IMR-90 (cell line): ENCODE measurements around the gene ADH1A. TPM values are rescaled to one million over a fixed set of nuclear protein-coding genes. Genes with fewer than 3 reads are reported as not detected.
"Not testable (repeated sequence)": the region's sequence is repeated elsewhere in the genome, so short reads cannot be mapped to it uniquely, and the experiment has no call there.

Experiments
- ATAC-seq: fragments of 200-7000 bp; cut with Tn5 transposase; 2 replicates; pipeline ENCODE4 v1.9.1; 2020; ENCODE audit warnings: low read depth, mild to moderate bottlenecking, moderate library complexity
- BruUV-seq: library from RNA; stranded (reverse); fragments of 400-500 nt; replicated peaks from 2 replicates; lab custom pipeline; 2021; lab: Mats Ljungman, UMichigan
- CTCF ChIA-PET: fragments of 300-600 bp; formaldehyde crosslinking; extraction: SDS; loops from one replicate; lab custom pipeline; 2021; ENCODE audit warnings: antibody characterized with exemption; lab: Yijun Ruan, JAX
- POLR2A ChIA-PET: fragments of 300-600 bp; sonication (Branson Sonifier 250); formaldehyde crosslinking; loops from one replicate; lab custom pipeline; 2022; ENCODE audit warnings: antibody characterized with exemption; ENCODE audit not compliant: unreplicated experiment; lab: Charles Lee
- DNase-seq: peaks from one replicate; pipeline ENCODE4 v3.0.0; 2013
- H2AFZ ChIP-seq: replicated peaks from 2 replicates; pipeline ENCODE3; 2013; ENCODE audit warnings: low read length, mild to moderate bottlenecking; ENCODE audit not compliant: poor library complexity
- H2AK5ac ChIP-seq: 2 replicates; pipeline ENCODE4 v1.6.1; 2013; ENCODE audit warnings: low read depth, low read length, inconsistent platforms
- H2AK9ac ChIP-seq: replicated peaks from 2 replicates; pipeline ENCODE3; 2013; ENCODE audit warnings: mild to moderate bottlenecking, low read depth, low read length, moderate library complexity; ENCODE audit not compliant: poor library complexity
- H2BK120ac ChIP-seq: 2 replicates; pipeline ENCODE4 v1.6.1; 2013; ENCODE audit warnings: low read depth, low read length, inconsistent platforms
- H2BK15ac ChIP-seq: 3 replicates; pipeline ENCODE4 v1.6.1; 2013; ENCODE audit warnings: low read depth, low read length, inconsistent platforms
- H2BK20ac ChIP-seq: 2 replicates; pipeline ENCODE4 v1.6.1; 2013; ENCODE audit warnings: low read depth, mild to moderate bottlenecking, inconsistent platforms, low read length, moderate library complexity
- H2BK5ac ChIP-seq: 2 replicates; pipeline ENCODE4 v1.6.1; 2013; ENCODE audit warnings: mild to moderate bottlenecking, low read depth, low read length, inconsistent platforms; ENCODE audit not compliant: poor library complexity, severe bottlenecking
- H3K14ac ChIP-seq: replicated peaks from 2 replicates; pipeline ENCODE4 v1.6.1; 2013; ENCODE audit warnings: low read depth, low read length, inconsistent platforms
- H3K18ac ChIP-seq: 2 replicates; pipeline ENCODE4 v1.6.1; 2013; ENCODE audit warnings: low read depth, low read length, control low read depth
- H3K23ac ChIP-seq: 2 replicates; pipeline ENCODE4 v1.6.1; 2013; ENCODE audit warnings: low read depth, low read length, inconsistent platforms
- H3K27ac ChIP-seq: 2 replicates; pipeline ENCODE4 v1.5.1; 2013; ENCODE audit warnings: mild to moderate bottlenecking, control low read depth, low read length; ENCODE audit not compliant: insufficient read depth
- H3K27me3 ChIP-seq: 2 replicates; pipeline ENCODE4 v1.6.1; 2013; ENCODE audit warnings: low read length; ENCODE audit not compliant: control insufficient read depth, insufficient read depth
- H3K36me3 ChIP-seq: 2 replicates; pipeline ENCODE4 v1.6.1; 2013; ENCODE audit warnings: low read length, mixed read lengths; ENCODE audit not compliant: control insufficient read depth, insufficient read depth
- H3K4ac ChIP-seq: 2 replicates; pipeline ENCODE4 v1.6.1; 2013; ENCODE audit warnings: low read depth, low read length, inconsistent platforms
- H3K4me1 ChIP-seq: 2 replicates; pipeline ENCODE4 v1.6.1; 2013; ENCODE audit warnings: low read length, mixed read lengths; ENCODE audit not compliant: control insufficient read depth, insufficient read depth
- H3K4me2 ChIP-seq: 2 replicates; pipeline ENCODE4 v1.6.1; 2013; ENCODE audit warnings: low read depth, mild to moderate bottlenecking, control low read depth, low read length, moderate library complexity
- H3K4me3 ChIP-seq: 2 replicates; pipeline ENCODE4 v1.5.1; 2013; ENCODE audit warnings: low read depth, mild to moderate bottlenecking, control low read depth, low read length, moderate library complexity; ENCODE audit not compliant: insufficient read depth
- H3K56ac ChIP-seq: 2 replicates; pipeline ENCODE4 v1.6.1; 2013; ENCODE audit warnings: low read length, inconsistent platforms; ENCODE audit not compliant: insufficient read depth; ENCODE audit errors: extremely low read depth
- H3K79me1 ChIP-seq, 2 experiments: 2 replicates each; pipeline ENCODE4 v1.6.1; 2013; ENCODE audit warnings: low read length in 2 of 2, inconsistent platforms in 1 of 2, low read depth in 1 of 2
- H3K9ac ChIP-seq: 2 replicates; pipeline ENCODE4 v1.6.1; 2013; ENCODE audit warnings: low read depth, low read length, control low read depth
- H3K9me1 ChIP-seq: 2 replicates; pipeline ENCODE4 v1.6.1; 2013; ENCODE audit warnings: low read length, inconsistent platforms; ENCODE audit not compliant: insufficient read depth
- H3K9me3 ChIP-seq: 2 replicates; pipeline ENCODE4 v1.6.1; 2013; ENCODE audit warnings: low read length; ENCODE audit not compliant: control insufficient read depth, insufficient read depth
- H4K20me1 ChIP-seq: 2 replicates; pipeline ENCODE4 v1.6.1; 2013; ENCODE audit warnings: low read length, inconsistent platforms; ENCODE audit not compliant: insufficient read depth
- H4K5ac ChIP-seq: 2 replicates; pipeline ENCODE4 v1.6.1; 2013; ENCODE audit warnings: mild to moderate bottlenecking, low read depth, low read length, control low read depth
- H4K8ac ChIP-seq, 2 experiments: 2 replicates each; pipeline ENCODE4 v1.6.1; 2013; ENCODE audit warnings: low read depth in 2 of 2, low read length in 2 of 2, control low read depth in 1 of 2, inconsistent platforms in 1 of 2
- H4K91ac ChIP-seq: 2 replicates; pipeline ENCODE4 v1.6.1; 2013; ENCODE audit warnings: low read depth, low read length, inconsistent platforms; ENCODE audit not compliant: insufficient read depth
- CEBPB ChIP-seq: IDR thresholded peaks from 2 replicates; pipeline ENCODE4 v1.6.1; 2012; ENCODE audit warnings: low read depth, low read length, improper control_type of control experiment
- CHD1 ChIP-seq: IDR thresholded peaks from 2 replicates; pipeline ENCODE4 v1.6.1; 2012; ENCODE audit warnings: low read depth, low read length, improper control_type of control experiment
- FOS ChIP-seq: fragments of 150-350 bp; IDR thresholded peaks from 2 replicates; pipeline ENCODE4 v1.6.1; 2016; ENCODE audit warnings: low read depth, low read length
- MAFK ChIP-seq: IDR thresholded peaks from 2 replicates; pipeline ENCODE4 v1.6.1; 2012; ENCODE audit warnings: low read depth, low read length, improper control_type of control experiment
- MAZ ChIP-seq: IDR thresholded peaks from 2 replicates; pipeline ENCODE4 v1.6.1; 2012; ENCODE audit warnings: low read depth, mild to moderate bottlenecking, low read length, improper control_type of control experiment, moderate library complexity, borderline replicate concordance
- MXI1 ChIP-seq: IDR thresholded peaks from 2 replicates; pipeline ENCODE4 v1.6.1; 2012; ENCODE audit warnings: low read depth, mild to moderate bottlenecking, low read length, moderate library complexity, borderline replicate concordance
- POLR2A ChIP-seq: IDR thresholded peaks from 2 replicates; pipeline ENCODE4 v1.6.1; 2012; ENCODE audit warnings: mild to moderate bottlenecking, low read depth, low read length
- RAD21 ChIP-seq: IDR thresholded peaks from 2 replicates; pipeline ENCODE4 v1.6.1; 2012; ENCODE audit warnings: low read length, improper control_type of control experiment
- RFX5 ChIP-seq: IDR thresholded peaks from 2 replicates; pipeline ENCODE4 v1.8.0; 2012; ENCODE audit warnings: low read depth, mild to moderate bottlenecking, low read length, moderate library complexity
- whole genome bisulfite sequencing, 2 experiments: methylation state at CpG; one replicate each; pipeline versions ENCODE4 v1.1.5 to v1.1.7; 2013; ENCODE audit warnings: missing lambda C conversion rate in 2 of 2; ENCODE audit not compliant: insufficient read length in 1 of 2; ENCODE audit errors: extremely low coverage in 2 of 2; 5-methylcytosine and 5-hydroxymethylcytosine counted together
- dilution Hi-C: fragments of 300-500 bp; cut with HindIII; formaldehyde crosslinking; loops from one replicate; pipeline ENCODE4 v1.14.3; 2018; ENCODE audit warnings: low sequenced_read_pairs; ENCODE audit not compliant: unreplicated experiment
- in situ Hi-C: fragments of 300-500 bp; cut with MboI; formaldehyde crosslinking; loops from 3 replicates; pipeline ENCODE4 v1.14.3; 2019; ENCODE audit warnings: low sequenced_read_pairs, inconsistent platforms, mixed read lengths
- intact Hi-C: fragments of 100-400 bp; cut with micrococcal nuclease; formaldehyde crosslinking; loops from 2 replicates; pipeline ENCODE4 v1.10.0; 2022
- polyA plus RNA-seq, 3 experiments: library from polyadenylated mRNA; depleted of rRNA; stranded (reverse); fragments of >200 nt; gene quantifications; 2 replicates each; pipeline ENCODE4 v1.2.3, GENCODE V29; 2012; ENCODE audit warnings: low replicate concordance in 1 of 3
- total RNA-seq: library from RNA; depleted of rRNA; stranded (reverse); fragments of >200 nt; gene quantifications from 2 replicates; pipeline ENCODE4 v1.2.3, GENCODE V29; 2012
- TF ChIP-seq, protein P1 (sequence below): fragments of 150-350 bp; IDR thresholded peaks from 2 replicates; pipeline ENCODE4 v1.6.1; 2016; ENCODE audit warnings: low read depth, mild to moderate bottlenecking, low read length, moderate library complexity, borderline replicate concordance

The ADH1A gene
- total and polyA plus RNA-seq, 2 of the 4 experiments (the other 2 are of a cell fraction): not detected

DNA sequence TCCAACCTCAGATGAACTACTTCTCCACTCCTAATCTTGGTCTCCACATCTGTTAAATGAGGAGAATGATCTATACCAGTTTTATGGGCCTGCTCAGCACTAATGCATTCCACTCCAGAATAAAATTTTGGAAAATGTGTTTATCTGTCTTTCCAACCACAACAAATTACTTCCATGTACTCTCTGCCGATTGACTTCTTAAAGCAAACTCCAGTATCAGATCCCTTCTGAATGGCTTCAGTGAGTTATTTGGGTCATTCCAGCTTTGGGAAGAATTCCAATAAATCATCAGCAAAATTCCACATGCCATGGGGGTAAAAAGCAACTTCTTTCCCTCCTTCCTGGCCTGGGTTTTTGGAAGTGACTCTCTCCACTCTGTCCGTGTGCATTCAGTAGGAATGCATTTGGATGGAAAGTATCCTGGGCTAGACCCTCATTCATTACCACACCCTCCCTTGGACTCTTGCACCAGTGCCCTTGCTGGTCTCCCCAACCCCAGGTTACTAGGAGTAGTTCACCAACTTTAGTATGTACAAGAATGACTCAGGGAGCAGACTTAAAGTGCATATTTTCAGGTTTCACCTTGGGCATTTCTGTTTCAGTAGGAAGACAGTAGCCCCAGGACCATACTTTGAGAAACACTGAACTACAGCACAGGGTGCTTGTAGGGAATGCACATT lies 56.3 kb downstream of the ADH1A start:
- ATAC-seq: no peak
- intact Hi-C loops: no loop called here
- Histone ChIP-seq H3K9me3 (no peaks in the 10 kb centered on the region), H3K23ac (no peak overlapping the region), H2AK5ac (no peak overlapping the region), H4K5ac (no peak overlapping the region), H2BK5ac (no peak overlapping the region), H3K56ac (no peak overlapping the region), H3K4ac (no peak overlapping the region), H3K9ac (no peak overlapping the region), H3K4me3 (no peak overlapping the region), H2BK20ac (no peak overlapping the region), H3K27me3 (no peaks in the 10 kb centered on the region), H2AFZ (peak overlapping the region; percentile 52), H2BK15ac (no peak overlapping the region), H3K4me1 (no peaks in the 10 kb centered on the region), H3K36me3 (no peaks in the 10 kb centered on the region), H2BK120ac (no peak overlapping the region), H3K79me1 (no peaks in the 10 kb centered on the region), H4K91ac (no peak overlapping the region), H3K27ac (no peak overlapping the region), H4K8ac (no peak overlapping the region), H4K20me1 (no peaks in the 10 kb centered on the region), H3K9me1 (no peaks in the 10 kb centered on the region), H3K4me2 (no peak overlapping the region), H3K14ac (no peak overlapping the region), H2AK9ac (no peak overlapping the region), H3K18ac (no peak overlapping the region)
- POLR2A ChIA-PET: no interaction called here
- BruUV-seq: no TSS peak
- no peak for TF ChIP-seq CHD1
- no peak for TF ChIP-seq CEBPB
- TF ChIP-seq RAD21: no peak
- no peak for TF ChIP-seq MAFK
- no peak for TF ChIP-seq MXI1
- no peak for TF ChIP-seq MAZ
- TF ChIP-seq FOS: no peak
- TF ChIP-seq, protein P1, sequence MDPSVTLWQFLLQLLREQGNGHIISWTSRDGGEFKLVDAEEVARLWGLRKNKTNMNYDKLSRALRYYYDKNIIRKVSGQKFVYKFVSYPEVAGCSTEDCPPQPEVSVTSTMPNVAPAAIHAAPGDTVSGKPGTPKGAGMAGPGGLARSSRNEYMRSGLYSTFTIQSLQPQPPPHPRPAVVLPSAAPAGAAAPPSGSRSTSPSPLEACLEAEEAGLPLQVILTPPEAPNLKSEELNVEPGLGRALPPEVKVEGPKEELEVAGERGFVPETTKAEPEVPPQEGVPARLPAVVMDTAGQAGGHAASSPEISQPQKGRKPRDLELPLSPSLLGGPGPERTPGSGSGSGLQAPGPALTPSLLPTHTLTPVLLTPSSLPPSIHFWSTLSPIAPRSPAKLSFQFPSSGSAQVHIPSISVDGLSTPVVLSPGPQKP: no peak
- TF ChIP-seq POLR2A: no peak
- no peak for TF ChIP-seq RFX5
- dilution Hi-C loops: no loop called here
- DNase-seq: no peak
- no CpG with 5 or more reads among the region's 2 CpGs for WGBS, 2 experiments
- in situ Hi-C loops: no loop called here
- CTCF ChIA-PET: no interaction called here

DNA sequence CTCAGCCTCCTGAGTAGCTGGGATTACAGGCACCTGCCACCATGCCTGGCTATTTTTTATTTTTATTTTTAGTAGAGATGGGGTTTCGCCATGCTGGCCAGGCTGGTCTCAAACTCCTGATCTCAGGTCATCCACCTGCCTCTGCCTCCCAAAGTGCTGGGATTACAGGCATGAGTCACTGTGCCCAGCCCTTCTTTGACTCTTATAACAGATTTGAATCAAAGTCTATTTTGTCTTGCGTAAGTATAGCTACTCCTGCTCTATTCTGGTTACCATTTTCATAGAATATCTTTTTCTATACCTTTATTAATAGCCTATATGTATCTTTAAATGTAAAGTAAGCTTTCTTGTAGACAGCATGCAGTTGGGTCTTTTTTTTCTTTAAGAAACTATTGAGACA lies 57.4 kb downstream of the ADH1A start:
- BruUV-seq, H3K9ac ChIP-seq, CTCF ChIA-PET, H3K4me2 ChIP-seq, H3K9me3 ChIP-seq, H3K9me1 ChIP-seq, H3K18ac ChIP-seq, ATAC-seq, H4K20me1 ChIP-seq, DNase-seq, H3K4me3 ChIP-seq, dilution Hi-C loops, H3K4ac ChIP-seq, H4K91ac ChIP-seq, in situ Hi-C loops, H3K79me1 ChIP-seq, H2AK9ac ChIP-seq, H3K4me1 ChIP-seq, H3K56ac ChIP-seq, H2BK15ac ChIP-seq, POLR2A ChIA-PET, H3K27ac ChIP-seq, H2BK5ac ChIP-seq, H3K36me3 ChIP-seq, H2BK120ac ChIP-seq, H4K8ac ChIP-seq, H2AFZ ChIP-seq, intact Hi-C loops, H2BK20ac ChIP-seq, H3K23ac ChIP-seq, H3K14ac ChIP-seq, H4K5ac ChIP-seq, H3K27me3 ChIP-seq, H2AK5ac ChIP-seq: not testable (repeated sequence)
- 60% methylated on average over 1 of the region's 2 CpGs; no CpG with 5 or more reads in 1 of the 2 experiments for WGBS, 2 experiments
